Activated gamma-delta T cell (primary cell): ENCODE data around the gene ZNF837.

Experiments used
- DNase-seq: peaks from one replicate; lab custom pipeline; 2025; lab: John Stamatoyannopoulos, UW

ZNF837 gene

DNA sequence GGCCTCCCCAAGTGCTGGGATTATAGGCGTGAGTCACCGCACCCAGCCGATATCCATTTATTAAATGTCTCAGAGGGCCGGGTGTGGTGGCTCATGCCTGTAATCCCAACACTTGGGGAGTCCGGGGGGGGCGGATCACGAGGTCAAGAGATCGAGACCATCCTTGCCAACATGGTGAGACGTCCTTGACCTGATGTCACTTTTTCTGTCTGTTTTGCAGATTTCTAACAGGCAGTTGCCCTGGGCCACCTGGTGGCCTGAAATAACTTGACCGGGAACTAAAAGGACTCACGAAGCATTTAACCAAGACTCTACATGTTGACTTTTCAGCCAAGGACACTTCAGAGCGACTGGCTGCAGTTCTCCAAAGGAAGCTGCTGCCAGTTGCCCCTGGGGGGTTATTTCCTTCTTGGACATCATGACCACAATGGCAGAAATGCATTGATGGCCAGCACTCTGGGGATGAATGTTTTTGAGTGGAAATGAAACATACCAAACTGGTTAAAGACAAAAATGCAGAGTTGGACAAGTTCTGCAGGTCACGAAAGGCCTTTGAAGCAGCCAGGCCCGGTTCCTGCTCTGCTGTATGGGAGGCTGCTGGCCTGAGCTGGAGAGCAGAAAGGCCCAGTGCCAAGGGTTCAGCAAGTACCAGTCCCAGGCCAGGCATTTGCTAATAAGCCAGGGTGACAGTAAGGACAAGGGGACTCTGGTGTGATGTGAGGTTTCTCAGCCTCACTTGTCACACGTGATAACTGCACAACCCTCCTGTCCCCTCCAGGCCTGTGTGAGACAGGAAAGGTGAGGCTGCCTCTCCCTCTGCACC lies 8.3 kb downstream of the ZNF837 start:
- DNase-seq = no peak

DNA sequence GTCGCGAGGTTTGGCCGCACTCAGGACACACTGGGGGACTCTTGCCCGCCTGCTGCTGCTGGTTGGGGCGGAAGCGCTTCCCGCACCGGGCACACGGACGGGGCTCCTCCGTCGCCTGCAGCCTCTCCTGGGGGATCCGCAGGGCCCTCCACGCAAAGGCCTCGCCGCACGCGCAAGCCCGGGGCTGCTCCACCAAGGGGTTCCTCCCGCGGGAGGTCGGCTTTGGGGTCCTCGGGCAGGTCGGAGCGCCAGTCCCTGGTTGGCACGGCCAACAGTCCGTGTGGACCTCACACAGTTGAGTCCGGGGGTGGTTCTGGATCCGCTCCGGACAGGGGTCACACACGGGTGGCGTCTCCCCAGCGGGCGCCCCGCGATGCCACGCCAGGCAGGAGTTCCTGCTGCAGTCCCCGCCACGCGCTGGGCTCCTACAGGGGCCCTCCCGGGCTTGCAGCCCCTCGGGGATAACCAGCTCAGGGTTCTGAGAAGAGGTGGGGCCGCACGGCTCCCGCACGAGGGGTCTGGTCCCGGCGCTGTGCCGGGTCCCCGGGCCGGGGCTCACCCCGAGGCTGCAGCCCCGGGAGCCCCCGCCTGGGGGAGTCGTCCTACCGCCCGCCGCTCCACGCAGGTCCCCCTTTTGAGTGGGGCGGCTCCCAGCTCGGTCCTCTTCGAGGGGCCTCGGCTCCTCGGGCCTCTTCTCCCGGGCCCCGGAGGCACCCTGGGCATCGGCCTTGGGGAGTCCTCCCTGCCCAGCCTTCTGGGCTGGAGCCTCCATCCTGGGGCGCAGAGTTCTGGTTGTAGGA lies 12.1 kb downstream of the ZNF837 start:
- no peak for DNase-seq

DNA sequence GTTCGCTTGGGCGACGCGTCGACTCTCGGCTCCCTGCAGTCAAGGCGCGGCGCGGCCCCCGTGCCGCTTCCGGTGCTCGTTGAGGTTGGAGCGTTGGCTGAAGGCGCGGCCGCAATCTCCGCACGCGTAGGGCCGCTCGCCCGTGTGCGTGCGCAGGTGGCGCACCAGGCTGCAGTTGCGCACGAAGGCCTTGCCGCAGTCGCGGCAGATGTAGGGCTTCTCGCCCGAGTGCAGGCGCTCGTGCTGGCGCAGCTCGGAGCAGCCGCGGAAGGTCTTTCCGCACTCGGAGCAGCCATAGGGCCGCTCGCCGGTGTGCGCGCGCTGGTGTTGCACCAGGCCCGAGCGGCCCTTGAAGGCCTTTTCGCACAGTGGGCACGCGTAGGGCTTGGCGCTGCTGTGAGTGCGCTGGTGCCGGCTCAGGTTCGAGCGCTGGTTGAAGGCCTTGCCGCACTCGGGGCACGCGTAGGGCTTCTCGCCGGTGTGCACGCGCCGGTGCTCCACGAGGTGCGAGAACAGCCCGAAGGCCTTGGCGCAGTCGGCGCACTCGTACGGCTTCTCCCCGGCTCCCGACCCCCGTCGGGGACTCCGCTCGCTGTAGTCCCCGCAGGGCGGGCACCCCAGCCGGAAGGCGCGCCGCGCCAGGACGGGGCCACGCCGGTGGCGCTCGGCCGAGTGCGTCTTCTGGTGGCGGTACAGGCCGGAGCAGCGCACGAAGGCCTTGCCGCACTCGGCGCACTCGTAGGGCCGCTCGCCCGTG lies 13.0 kb downstream of the ZNF837 start:
- DNase-seq = no peak

DNA sequence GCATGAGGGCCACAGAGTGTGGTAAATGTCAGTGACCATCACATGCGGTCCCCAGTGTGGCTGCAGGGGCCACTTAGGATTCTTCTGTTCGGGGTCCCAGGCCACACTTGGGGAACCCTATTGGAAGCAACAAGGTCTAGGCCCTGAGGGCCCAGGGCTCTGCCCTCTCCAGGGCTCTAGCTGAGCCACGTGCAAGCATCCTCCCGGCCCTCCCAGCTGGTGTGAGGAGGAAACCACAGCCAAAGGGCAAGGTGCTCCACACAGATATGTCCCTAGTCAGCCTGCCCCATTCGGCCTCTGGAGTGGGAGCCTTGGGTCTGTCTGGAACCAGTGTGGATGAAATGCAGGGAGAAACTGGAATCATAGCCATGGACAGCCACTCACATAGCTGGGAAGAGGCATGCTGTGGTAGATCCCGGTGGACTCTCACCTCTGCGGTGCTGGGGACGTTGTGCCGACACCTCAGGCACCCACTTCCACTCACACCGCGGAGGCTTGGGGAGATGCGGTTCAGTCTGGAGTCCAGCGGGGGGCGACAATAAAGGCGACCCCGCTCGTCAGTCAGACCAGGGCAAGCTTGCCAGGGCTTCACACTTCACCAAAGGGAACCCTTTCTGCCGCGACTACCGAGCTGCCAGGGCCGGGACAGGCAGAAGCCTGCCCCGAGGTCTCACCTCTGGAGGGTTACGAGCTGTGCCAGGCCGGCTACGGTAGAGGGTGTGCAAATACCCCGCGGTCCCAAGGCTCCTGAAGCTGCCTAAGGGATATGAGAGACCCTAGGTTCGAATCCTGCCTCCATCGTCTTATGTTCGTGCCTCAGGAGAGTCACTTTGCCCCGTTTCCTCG lies 14.0 kb downstream of the ZNF837 start:
- no peak for DNase-seq

DNA sequence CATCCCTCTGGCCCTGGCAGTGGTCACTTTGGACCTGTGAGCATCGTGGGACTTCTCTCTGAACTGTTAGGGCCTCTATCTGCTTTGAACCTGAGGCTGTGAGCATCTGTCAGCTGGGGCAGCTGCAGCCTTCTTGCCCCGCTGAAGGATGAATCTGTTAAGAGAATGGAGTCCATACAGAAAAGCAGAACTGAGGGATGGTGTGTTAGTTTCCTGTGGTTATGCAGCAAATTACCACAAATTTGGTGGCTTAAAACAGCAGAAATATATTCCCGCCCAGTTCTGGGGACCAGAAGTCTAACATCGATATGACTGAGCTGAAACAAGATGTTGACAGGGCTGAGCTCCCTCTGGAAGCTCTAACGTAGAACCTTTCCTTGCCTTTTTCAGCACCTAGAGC lies 16.7 kb downstream of the ZNF837 start:
- DNase-seq = no peak

DNA sequence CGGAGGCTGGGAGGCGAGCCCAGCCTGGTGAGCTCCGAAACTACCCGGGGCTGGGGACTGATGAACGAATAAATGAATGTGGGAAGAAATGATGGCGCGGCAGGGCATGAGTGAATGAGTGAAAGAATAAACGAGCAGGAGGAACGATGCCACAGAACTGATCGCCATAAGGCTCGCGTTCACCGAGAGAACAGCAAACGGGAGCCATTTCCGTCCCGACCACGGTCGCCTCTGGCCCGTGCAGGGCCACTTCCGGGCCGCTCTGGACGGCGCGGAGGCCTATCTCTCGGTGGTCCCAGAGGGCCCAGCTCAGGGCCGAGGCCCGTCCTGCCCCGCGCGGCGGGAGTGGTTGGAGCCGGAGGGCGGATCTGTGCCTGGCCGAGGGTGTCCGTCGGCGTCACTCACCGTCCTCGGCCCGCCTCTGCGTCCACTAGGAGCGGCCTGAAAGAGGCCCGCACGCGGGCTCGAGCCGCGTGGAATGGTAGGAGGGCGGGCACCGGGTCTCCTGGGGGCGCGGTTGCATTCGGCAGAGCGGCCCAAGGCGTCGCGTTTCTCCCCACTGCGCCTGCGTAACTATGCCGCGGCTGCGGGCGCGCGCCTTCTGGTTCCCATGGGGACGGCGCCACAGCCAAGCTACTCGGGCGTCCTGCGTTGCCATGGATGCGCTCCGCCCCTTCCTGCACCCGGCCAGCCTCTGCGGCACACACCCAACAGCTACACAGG lies 18.4 kb downstream of the ZNF837 start, which contains the start of gene ZNF497:
Gene ZNF497 (minus strand): TSS at position 480 of the 723 bp plus-strand sequence. CDS start 5,116 bp downstream, outside the sequence.
- peak; percentile 92 for DNase-seq

DNA sequence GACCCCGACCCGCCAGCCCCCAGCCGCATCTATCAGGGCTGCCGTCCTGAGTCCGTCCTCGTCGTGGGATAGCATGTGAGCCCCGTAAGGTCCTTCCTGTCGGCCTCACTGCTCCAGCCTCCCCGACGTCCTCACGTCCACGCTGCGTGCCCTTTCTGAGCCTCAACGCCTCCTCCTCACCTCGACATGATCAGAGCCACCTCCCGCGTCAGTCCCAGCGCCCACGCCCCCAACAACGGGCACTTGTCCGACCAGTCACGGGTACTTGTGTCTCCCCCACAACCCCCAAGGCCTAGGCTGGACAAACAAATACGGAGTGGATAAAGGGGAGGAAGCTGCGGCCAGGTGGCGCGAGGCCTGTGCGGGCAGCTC lies 18.9 kb downstream of the ZNF837 start:
- DNase-seq = no peak

DNA sequence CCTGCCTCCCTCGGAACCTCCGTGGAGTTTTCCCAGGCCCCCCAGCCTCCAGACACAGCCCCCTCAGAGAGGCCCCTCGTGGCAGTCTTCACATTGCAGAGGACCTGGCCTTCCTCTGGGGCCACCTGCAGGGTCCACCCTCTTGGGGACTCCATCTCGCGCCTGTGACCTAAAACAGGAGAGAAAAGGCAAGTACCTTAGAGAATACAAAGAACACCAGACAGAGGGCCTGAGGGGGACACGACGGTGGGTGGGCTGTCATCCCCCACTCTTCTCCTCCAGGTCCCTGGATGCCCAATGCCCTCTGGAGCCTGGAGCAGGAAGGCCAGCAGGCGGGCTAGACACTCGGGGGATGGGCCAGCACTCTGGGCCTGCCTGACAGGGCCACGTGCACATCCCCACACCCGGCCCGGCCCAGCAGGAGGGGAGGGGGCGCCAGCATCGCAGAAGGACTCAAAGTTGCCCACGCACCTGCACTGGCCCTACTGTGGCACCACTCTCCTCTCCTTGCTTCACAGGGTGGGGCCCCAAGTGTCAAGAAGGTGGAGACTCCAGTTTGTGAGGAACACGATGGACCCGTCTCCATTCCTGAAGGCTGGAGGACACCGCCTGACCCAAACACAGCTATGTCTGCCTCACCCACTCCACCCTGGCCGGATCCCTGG lies 23.2 kb downstream of the ZNF837 start:
- no peak for DNase-seq

DNA sequence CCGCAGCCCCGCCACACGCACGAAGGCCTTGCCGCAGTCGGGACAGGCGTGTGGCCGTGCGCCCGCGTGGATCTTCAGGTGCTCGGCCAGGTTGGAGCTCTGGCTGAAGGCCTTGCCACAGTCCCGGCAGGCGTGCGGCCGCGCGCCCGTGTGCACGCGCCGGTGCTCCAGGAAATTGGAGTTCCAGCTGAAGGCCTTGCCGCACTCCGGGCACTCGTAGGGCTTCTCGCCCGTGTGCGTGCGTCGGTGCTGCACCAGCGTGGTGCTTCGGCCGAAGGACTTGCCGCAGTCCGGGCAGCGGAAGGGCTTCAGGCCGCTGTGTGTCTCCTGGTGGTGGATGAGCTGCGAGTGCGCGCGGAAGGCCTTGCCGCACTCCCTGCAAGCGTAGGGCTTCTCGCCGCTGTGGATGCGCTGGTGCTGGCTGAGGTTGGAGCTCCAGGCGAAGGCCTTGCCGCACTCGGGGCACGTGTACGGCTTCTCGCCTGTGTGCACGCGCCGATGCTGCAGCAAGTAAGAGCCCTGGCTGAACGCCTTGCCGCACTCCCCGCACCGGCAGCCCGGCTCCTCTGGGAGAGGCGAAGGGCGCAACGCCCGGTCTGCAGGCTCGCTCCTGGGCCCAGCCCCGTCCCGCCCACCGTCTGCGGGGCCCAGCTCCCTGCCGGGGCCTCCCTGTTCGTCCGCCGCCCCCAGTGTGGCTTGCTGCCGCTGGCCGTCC lies 23.9 kb downstream of the ZNF837 start:
- no peak for DNase-seq

DNA sequence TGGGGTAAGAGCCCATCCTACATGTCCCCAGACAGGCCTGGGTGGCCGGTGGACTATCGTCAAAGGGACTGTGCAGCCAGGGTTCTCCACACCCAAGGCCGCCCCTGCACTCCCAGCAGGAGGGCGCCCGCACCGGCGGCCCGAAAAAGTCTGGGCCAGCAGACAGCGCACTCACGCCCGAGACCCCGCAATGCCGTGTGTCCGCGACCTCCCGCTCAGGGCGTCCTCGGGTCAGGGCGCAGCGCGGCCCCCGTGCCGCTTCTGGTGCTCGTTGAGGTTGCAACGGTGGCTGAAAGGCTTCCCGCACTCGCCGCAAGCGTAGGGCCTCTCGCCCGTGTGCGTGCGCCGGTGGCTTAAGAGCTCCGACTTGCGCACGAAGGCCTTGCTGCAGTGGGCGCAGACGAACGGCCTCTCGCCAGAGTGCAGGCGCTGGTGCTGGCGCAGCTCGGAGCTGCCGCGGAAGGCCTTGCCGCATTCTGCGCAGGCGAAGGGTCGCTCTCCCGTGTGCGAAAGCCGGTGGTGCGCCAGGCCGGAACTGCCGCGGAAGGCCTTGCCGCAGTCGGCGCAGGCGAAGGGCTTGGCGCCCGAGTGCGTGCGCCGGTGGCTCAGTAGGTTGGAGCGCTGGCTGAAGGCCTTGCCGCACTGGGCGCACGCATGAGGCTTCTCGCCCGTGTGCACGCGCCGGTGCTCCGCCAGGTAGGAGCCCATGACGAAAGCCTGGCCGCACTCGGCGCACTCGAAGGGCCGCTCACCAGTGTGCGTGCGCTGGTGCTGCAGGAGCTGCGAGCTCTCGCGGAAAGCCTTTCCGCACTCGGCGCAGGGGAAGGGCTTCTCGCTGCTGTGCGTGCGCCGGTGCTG lies 24.7 kb downstream of the ZNF837 start:
- DNase-seq = no peak

DNA sequence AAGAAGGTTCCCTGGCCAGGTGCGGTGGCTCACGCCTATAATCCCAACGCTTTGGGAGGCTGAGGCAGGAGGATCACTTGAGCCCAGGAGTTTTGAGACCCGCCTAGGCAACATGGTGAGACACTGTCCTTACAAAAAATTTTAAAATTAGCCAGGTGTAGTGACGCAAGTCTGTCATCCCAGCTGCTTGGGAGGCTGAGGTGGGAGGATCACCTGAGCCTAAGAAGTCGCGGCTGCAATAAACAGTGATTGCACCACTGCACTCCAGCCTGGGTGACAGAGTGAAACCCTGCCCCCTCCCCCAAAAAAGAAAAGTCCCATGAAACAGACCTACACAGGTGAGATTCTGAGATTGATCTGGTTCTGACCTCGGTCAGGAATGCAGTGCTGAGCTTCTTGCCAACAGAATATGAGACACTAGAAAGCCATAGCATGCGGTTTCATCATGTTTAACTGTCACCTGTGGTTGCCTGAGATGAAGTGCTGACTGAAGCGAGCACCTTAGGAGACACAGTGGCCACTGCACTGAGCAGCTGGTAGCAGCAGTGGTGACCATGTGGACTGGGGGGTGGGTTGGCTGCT lies 25.5 kb downstream of the ZNF837 start:
- no peak for DNase-seq

DNA sequence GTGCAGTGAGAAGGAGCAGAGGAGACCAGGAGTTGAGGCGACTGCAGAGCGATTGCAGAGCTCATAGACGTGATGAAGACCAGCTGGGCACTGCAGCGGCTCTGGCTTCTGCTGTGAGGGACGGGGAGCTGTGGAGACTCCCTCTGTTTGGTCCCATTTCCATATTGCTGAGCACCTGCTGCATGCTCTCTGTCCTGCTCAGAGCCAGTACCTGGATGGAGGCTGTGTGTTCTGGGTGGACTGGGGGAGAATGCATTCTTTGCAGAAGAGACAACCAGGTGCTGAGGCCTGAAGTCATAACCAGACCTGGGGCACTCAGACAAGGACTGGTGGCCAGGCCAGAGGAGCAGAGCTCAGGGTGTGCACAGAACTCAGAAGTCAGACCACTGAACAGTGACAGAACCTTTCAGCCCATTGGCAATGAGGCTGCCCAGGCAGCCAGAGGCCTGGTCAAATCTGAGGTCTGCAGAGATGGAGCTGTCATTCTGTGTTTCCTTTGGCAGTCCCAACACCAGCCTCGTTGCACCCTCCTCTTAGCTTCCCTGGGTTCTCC lies 26.3 kb downstream of the ZNF837 start:
- no peak for DNase-seq

DNA sequence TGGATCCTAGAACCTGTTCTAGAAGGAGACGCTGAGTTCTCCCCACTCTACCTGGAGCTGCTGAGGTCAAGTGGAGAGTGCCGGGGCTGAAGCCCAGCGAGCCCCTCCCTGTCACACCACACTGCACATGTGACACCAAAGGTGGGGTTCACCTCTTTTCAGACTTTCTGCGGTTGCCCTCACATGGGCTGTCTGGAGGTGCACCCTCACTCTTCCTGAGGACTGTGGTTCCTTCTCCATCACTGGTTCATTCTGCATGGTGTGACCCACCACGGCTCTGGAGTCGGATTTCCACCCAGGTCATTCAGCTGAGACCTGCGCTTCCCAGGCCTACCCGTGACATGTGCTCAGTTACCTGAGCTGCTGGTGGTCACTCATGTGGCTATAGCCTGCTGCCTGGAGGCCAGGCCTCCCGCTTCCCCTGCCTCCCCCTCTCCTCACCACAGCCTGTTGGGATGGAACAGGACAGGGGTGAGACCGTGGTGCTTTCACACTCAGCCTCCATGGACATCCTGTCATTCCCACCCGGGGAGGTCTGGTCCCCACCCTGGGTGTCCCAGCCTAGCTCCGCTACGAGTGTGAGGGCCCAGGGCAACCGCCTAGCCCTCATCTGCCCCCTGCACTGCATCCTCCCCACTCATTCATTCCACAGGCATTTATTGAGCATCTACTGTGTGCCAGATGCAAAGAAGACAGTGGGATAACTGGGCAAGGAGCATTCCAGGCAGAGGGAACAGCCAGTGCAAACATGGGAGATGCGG lies 26.9 kb downstream of the ZNF837 start:
- DNase-seq = no peak

DNA sequence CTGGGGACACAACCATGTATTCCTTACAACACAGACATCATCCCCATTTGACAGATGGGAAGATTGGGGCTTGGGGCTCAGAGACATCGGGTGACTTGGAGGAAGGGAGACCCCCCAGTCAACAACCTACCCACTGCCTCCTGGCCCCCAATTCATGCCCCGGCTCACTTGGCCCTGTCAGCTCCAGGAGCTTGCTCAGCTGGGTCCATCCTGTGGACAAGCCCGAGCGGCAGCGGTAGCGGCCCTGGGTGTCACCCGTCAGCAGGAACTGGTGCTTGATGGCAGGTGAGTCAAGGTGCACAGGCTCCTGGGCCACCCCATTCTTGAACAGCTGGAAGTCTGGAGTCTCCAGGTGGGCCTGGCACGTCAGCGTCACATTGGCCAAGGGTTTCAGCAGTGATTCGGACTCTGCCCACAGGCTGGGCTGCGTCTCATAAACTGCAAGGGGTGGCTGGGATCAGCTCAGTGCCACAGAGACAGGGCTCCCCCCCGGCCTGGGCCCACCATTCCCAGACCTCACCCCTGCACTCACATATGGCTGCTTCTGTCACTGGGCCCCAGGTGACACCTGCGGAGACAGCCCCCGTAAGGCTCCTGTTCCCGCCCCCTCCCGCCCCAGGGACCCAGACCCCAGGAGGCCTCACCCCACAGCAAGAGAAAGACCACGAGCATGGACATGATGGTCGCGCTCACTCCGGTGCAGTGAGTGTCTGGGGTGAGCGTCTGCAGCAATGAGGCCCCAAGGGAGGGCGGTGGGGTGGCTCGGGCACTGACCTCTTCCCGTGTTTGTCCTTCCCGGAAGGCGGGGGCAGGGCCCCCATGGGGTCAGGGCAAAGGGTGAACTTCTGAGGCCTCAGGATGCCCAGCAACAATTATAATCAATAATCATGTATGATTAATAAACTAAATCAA lies 27.8 kb downstream of the ZNF837 start, which contains the start of gene A1BG:
Gene A1BG (minus strand): TSS at position 733 of the 912 bp plus-strand sequence. CDS start 55 bp downstream, at position 678.
- no peak for DNase-seq

DNA sequence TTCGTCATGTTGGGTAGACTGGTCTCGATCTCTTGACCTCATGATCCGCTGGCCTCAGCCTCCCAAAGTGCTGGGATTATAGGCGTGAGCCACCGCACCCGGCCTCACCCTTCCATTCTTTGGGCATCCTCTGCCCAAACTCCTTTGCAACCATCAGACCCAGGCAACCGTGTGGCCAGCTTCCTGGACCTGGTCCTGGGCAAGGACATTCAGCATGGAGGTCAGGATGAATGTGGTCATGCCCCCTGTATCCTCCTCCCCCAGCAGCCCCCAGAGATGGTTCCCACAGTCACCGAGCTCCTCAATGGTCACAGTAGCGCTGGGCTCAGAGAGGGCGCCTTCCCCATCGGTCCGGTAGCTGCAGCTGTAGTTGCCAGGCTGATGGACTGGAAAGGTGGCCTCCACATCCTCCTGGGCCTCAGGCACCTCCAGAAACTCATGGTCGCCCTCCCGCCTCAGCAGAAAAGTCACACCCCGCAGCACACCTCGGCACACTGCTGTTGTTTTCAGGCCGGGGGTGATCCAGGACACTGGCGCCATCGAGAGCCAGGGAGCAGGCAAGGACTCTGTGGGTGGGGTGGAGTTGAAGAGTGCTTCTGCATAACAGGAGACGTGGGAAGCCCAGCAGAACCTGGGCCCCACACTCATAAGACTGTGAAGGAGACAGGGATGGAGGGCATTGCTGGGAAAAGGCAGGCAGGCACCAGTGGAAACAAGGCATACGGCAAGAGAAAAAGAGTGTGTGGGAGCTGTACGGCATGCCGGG lies 28.7 kb downstream of the ZNF837 start:
- no peak for DNase-seq
